GM18519 (cell line): ENCODE data around the gene PRSS38.

Experiments
- ATAC-seq: cut with Tn5 transposase; IDR thresholded peaks from one replicate; pipeline ENCODE4 v1.9.1; 2021; ENCODE audit warnings: mild to moderate bottlenecking, moderate library complexity; ENCODE audit not compliant: unreplicated experiment, low FRiP score

Gene PRSS38

GRCh38 chr1:227792216-227793078, 23.0 kb upstream of the PRSS38 start:
- no peak for ATAC-seq

GRCh38 chr1:227793079-227793947, 22.2 kb upstream of the PRSS38 start:
- ATAC-seq, result no peak

- no peak for ATAC-seq
Observed at GRCh38 chr1:227793948-227794816, 21.3 kb upstream of the PRSS38 start.

GRCh38 chr1:227794817-227795192, 20.7 kb upstream of the PRSS38 start:
- ATAC-seq, result no peak

- no peak for ATAC-seq
Observed at GRCh38 chr1:227795732-227796131, 19.7 kb upstream of the PRSS38 start.

- ATAC-seq, result no peak
Observed at GRCh38 chr1:227796359-227796915, 19.0 kb upstream of the PRSS38 start.

GRCh38 chr1:227797144-227797543, 18.3 kb upstream of the PRSS38 start:
- no peak for ATAC-seq

- ATAC-seq, result no peak
Observed at GRCh38 chr1:227797625-227798024, 17.9 kb upstream of the PRSS38 start.

- no peak for ATAC-seq
Observed at GRCh38 chr1:227798078-227798802, 17.2 kb upstream of the PRSS38 start.

- no peak for ATAC-seq
Observed at GRCh38 chr1:227799756-227800155, 15.7 kb upstream of the PRSS38 start.

- no peak for ATAC-seq
Observed at GRCh38 chr1:227803933-227804332, 11.5 kb upstream of the PRSS38 start.

GRCh38 chr1:227805606-227806197, 9.8 kb upstream of the PRSS38 start:
- no peak for ATAC-seq

- no peak for ATAC-seq
Observed at GRCh38 chr1:227808566-227808965, 6.9 kb upstream of the PRSS38 start.

- no peak for ATAC-seq
Observed at GRCh38 chr1:227809026-227809425, 6.4 kb upstream of the PRSS38 start.

GRCh38 chr1:227813962-227814361, 1.5 kb upstream of the PRSS38 start:
- no peak for ATAC-seq

- no peak for ATAC-seq
Observed at GRCh38 chr1:227816750-227817446, 1.4 kb downstream of the PRSS38 start.

GRCh38 chr1:227823537-227823936, 8.1 kb downstream of the PRSS38 start:
- ATAC-seq, result no peak

- no peak for ATAC-seq
Observed at GRCh38 chr1:227824204-227824603, 8.7 kb downstream of the PRSS38 start.

- ATAC-seq, result no peak
Observed at GRCh38 chr1:227828786-227829185, 13.3 kb downstream of the PRSS38 start.
